Measurements from ENCODE around the gene DAZAP1. TPM values are rescaled to one million over a fixed set of nuclear protein-coding genes. Genes with fewer than 3 reads are reported as not detected.

Gene DAZAP1
- total and polyA plus RNA-seq, 3 experiments from 2014 or later: 7.7 to 253 (median 253) TPM

- Histone ChIP-seq H3K9me3 (ENCODE audit: low read length) (no peaks in the 10 kb centered on the region), H3K27ac (ENCODE audit: low read depth, low read length) (no peak overlapping the region), H3K27me3 (ENCODE audit: insufficient read depth, low read length, poor library complexity, severe bottlenecking) (no peaks in the 10 kb centered on the region), H3K4me1 (ENCODE audit: insufficient read depth, low read length) (peaks cover 10% of the 10 kb centered on the region), H3K36me3 (ENCODE audit: insufficient read depth, low read length) (peaks cover 52% of the 10 kb centered on the region), H3K4me3 (ENCODE audit: low read length) (no peak overlapping the region)
- no peak for DNase-seq
- Mint-ChIP-seq H3K4me1 (peaks cover 25 to 42% (median 32%) of the 10 kb centered on the region in 3 donors), H3K36me3 (peaks cover 8 to 79% (median 11%) of the 10 kb centered on the region in 3 donors), H3K4me3 (no peak overlapping the region), H3K27ac (peak overlapping the region in 3 of 8 donors; percentile 39 to 47 (median 43)), H3K27me3 (peaks cover 0 to 2% of the 10 kb centered on the region in 2 donors), H3K9me3 (no peaks in the 10 kb centered on the region)
- CTCF ChIA-PET: no interaction called here
- POLR2A ChIA-PET: interaction anchor here (0.6 kb wide), 2 partner anchors 9 to 12 kb away, joined by 3 read pairs; no protein-coding TSS in a partner anchor
Observed at GRCh38 chr19:1420590-1420989, 13.2 kb downstream of the DAZAP1 start.

- ChIA-PET CTCF (no interaction called here), POLR2A (interaction anchor here (0.6 to 0.9 kb wide), 2 partner anchors 13 to 437 kb away, joined by 3 read pairs; partner anchors contain the start of gene WDR18)
- H3K36me3 ChIP-seq (ENCODE audit: insufficient read depth, low read length): peaks cover 59% of the 10 kb centered on the region
- no peak overlapping the region for H3K27ac ChIP-seq (ENCODE audit: low read depth, low read length)
- H3K9me3 ChIP-seq (ENCODE audit: low read length): no peaks in the 10 kb centered on the region
- Mint-ChIP-seq H3K4me1 (peaks cover 17 to 34% (median 24%) of the 10 kb centered on the region in 3 donors), H3K4me3 (no peak overlapping the region), H3K27ac (peak overlapping the region in 1 of 8 donors; percentile 39), H3K36me3 (peaks cover 8 to 83% (median 11%) of the 10 kb centered on the region in 3 donors), H3K9me3 (no peaks in the 10 kb centered on the region), H3K27me3 (peaks cover 0 to 2% of the 10 kb centered on the region in 2 donors)
- H3K4me1 ChIP-seq (ENCODE audit: insufficient read depth, low read length): peaks cover 2% of the 10 kb centered on the region
- DNase-seq: no peak
- no peak overlapping the region for H3K4me3 ChIP-seq (ENCODE audit: low read length)
- H3K27me3 ChIP-seq (ENCODE audit: insufficient read depth, low read length, poor library complexity, severe bottlenecking): no peaks in the 10 kb centered on the region
Observed at GRCh38 chr19:1421218-1421957, 14.0 kb downstream of the DAZAP1 start.

DNA sequence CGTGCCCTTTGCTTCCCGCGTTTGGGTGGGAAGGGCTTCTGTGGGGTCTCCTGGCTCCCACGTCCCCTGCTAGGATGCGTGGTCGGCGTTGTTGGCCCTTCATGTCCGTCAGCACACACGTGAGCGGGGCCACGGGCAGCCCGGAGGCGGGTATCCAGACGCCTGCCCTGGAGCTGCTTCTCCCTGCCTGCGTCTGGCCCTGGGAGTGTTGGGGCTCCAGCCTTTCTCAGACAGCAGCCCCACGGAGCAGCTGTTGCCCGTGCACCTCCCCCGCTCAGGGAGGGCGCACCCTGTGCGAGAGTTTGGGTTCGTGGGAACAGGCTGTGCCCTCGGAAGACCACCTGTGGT, 14.5 kb downstream of the DAZAP1 start:
- Histone ChIP-seq H3K27ac (ENCODE audit: low read depth, low read length) (no peak overlapping the region), H3K4me1 (ENCODE audit: insufficient read depth, low read length) (no peaks in the 10 kb centered on the region), H3K4me3 (ENCODE audit: low read length) (no peak overlapping the region), H3K36me3 (ENCODE audit: insufficient read depth, low read length) (peaks cover 63% of the 10 kb centered on the region), H3K27me3 (ENCODE audit: insufficient read depth, low read length, poor library complexity, severe bottlenecking) (no peaks in the 10 kb centered on the region), H3K9me3 (ENCODE audit: low read length) (no peaks in the 10 kb centered on the region)
- ChIA-PET POLR2A (interaction anchor here (0.9 kb wide), 1 partner anchor 438 kb away, joined by 3 read pairs; the partner anchor contains the start of gene WDR18), CTCF (no interaction called here)
- H3K9me3 Mint-ChIP-seq: no peaks in the 10 kb centered on the region
- DNase-seq: no peak
- peaks cover 8 to 83% (median 11%) of the 10 kb centered on the region in 3 donors for H3K36me3 Mint-ChIP-seq
- no peak overlapping the region for H3K4me3 Mint-ChIP-seq
- no peak overlapping the region for H3K27ac Mint-ChIP-seq
- peaks cover 0 to 2% of the 10 kb centered on the region in 2 donors for H3K27me3 Mint-ChIP-seq
- H3K4me1 Mint-ChIP-seq: peaks cover 13 to 29% (median 18%) of the 10 kb centered on the region in 3 donors

DNA sequence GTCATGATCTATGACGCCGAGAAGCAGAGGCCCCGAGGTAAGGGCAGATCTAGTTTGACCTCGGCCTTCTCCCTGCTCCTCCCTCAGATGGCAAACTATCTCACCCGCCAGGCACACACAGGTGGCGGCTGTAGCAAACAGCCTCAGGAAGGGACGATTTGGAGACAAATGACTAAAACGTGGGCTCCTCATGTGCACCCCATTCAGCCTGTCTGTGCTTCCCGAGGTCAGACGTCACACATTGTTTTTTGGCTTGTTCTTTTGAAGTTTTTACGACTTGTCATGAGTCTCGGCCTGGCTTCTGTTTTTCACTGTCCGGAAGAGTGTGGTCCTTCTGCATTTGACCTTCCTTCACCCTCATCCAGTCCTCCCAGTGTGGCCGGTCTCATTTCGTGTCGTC, 15.0 kb downstream of the DAZAP1 start:
- Mint-ChIP-seq H3K4me3 (peak overlapping the region in 1 of 7 donors; percentile 72), H3K4me1 (peaks cover 8 to 25% (median 15%) of the 10 kb centered on the region in 3 donors), H3K27ac (no peak overlapping the region), H3K27me3 (peaks cover 0 to 2% of the 10 kb centered on the region in 2 donors), H3K9me3 (no peaks in the 10 kb centered on the region), H3K36me3 (peaks cover 8 to 83% (median 11%) of the 10 kb centered on the region in 3 donors)
- H3K27ac ChIP-seq (ENCODE audit: low read depth, low read length): no peak overlapping the region
- H3K4me3 ChIP-seq (ENCODE audit: low read length): no peak overlapping the region
- H3K36me3 ChIP-seq (ENCODE audit: insufficient read depth, low read length): peaks cover 62% of the 10 kb centered on the region
- H3K4me1 ChIP-seq (ENCODE audit: insufficient read depth, low read length): no peaks in the 10 kb centered on the region
- H3K27me3 ChIP-seq (ENCODE audit: insufficient read depth, low read length, poor library complexity, severe bottlenecking): no peaks in the 10 kb centered on the region
- H3K9me3 ChIP-seq (ENCODE audit: low read length): no peaks in the 10 kb centered on the region
- ChIA-PET POLR2A (no interaction called here), CTCF (no interaction called here)
- DNase-seq: no peak

DNA sequence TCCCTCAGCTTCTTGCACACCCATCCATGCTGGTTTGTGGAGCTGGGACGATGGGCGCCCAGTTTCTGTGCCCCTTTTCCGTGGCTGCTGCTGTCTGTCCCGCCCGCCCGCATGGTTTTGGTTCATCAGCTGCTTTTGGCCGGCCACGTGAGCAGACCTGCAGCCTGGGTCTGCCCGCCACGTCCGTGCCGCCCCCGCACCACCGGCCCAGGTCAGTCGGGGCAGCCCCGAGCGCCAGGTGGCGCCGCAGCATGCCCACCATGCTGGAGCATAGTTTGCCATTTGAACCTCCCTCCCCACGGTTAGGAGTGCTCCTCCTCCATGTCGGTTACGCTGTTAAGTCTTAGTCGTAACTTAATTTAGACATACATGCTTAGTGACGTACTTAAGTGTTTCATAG, 15.6 kb downstream of the DAZAP1 start:
- no peak overlapping the region for H3K27ac Mint-ChIP-seq

DNA sequence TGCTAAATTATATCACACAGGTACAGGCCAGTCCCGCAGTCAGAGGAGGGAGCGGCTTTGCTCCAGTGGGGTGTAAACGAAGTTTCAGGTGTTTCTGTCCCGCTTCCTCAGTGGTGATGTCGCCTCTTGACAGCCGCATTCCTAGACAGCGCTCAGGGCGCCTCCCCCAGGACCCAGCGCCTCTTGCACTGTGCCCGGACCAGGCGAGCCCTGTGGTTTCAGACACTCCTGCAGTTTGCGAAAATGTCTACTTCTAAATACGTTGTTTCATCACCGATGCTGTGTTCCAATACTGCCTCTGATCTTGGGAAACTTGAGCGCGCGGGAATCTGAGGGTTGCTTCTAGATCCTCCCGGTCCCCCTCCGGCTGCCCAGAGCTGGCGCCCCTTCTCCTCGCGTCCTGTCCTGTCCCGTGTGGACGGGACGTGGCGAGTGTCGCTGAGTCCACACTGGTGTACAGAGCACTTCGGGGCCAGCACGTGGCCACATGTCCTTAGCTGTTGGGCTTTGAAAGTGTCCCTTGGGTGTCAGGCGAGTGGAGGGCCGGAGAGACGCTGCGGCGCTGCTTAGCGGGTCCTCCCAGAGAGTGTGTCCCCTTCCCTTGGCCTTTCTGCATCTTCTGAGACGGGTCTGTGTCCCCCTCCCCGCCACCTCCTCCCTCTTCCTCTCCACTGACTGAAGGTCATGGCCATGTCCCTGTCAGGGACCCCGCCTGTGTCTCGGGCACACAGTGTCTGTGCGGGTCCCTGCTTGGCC, 16.2 kb downstream of the DAZAP1 start:
- POLR2A ChIA-PET: no interaction called here
- H3K4me1 Mint-ChIP-seq: peaks cover 3 to 12% (median 6%) of the 10 kb centered on the region in 3 donors
- peaks cover 8 to 81% (median 10%) of the 10 kb centered on the region in 3 donors for H3K36me3 Mint-ChIP-seq
- CTCF ChIA-PET: no interaction called here
- Histone ChIP-seq H3K27ac (ENCODE audit: low read depth, low read length) (no peak overlapping the region), H3K9me3 (ENCODE audit: low read length) (no peaks in the 10 kb centered on the region), H3K4me1 (ENCODE audit: insufficient read depth, low read length) (no peaks in the 10 kb centered on the region), H3K4me3 (ENCODE audit: low read length) (no peak overlapping the region), H3K36me3 (ENCODE audit: insufficient read depth, low read length) (peaks cover 52% of the 10 kb centered on the region), H3K27me3 (ENCODE audit: insufficient read depth, low read length, poor library complexity, severe bottlenecking) (no peaks in the 10 kb centered on the region)
- no peaks in the 10 kb centered on the region for H3K9me3 Mint-ChIP-seq
- peaks cover 0 to 2% of the 10 kb centered on the region in 2 donors for H3K27me3 Mint-ChIP-seq
- H3K4me3 Mint-ChIP-seq: no peak overlapping the region
- H3K27ac Mint-ChIP-seq: no peak overlapping the region
- no peak for DNase-seq

More for the DNA sequence above, 15.6 kb downstream of the DAZAP1 start:
- H3K9me3 Mint-ChIP-seq: no peaks in the 10 kb centered on the region
- H3K9me3 ChIP-seq (ENCODE audit: low read length): no peaks in the 10 kb centered on the region
- POLR2A ChIA-PET: no interaction called here
- CTCF ChIA-PET: no interaction called here
- no peak for DNase-seq
- peaks cover 58% of the 10 kb centered on the region for H3K36me3 ChIP-seq (ENCODE audit: insufficient read depth, low read length)
- no peaks in the 10 kb centered on the region for H3K4me1 ChIP-seq (ENCODE audit: insufficient read depth, low read length)
- peaks cover 5 to 19% (median 9%) of the 10 kb centered on the region in 3 donors for H3K4me1 Mint-ChIP-seq
- no peaks in the 10 kb centered on the region for H3K27me3 ChIP-seq (ENCODE audit: insufficient read depth, low read length, poor library complexity, severe bottlenecking)
- H3K4me3 ChIP-seq (ENCODE audit: low read length): no peak overlapping the region
- H3K4me3 Mint-ChIP-seq: no peak overlapping the region
- H3K36me3 Mint-ChIP-seq: peaks cover 8 to 83% (median 10%) of the 10 kb centered on the region in 3 donors
- no peak overlapping the region for H3K27ac ChIP-seq (ENCODE audit: low read depth, low read length)
- peaks cover 0 to 2% of the 10 kb centered on the region in 2 donors for H3K27me3 Mint-ChIP-seq

DNA sequence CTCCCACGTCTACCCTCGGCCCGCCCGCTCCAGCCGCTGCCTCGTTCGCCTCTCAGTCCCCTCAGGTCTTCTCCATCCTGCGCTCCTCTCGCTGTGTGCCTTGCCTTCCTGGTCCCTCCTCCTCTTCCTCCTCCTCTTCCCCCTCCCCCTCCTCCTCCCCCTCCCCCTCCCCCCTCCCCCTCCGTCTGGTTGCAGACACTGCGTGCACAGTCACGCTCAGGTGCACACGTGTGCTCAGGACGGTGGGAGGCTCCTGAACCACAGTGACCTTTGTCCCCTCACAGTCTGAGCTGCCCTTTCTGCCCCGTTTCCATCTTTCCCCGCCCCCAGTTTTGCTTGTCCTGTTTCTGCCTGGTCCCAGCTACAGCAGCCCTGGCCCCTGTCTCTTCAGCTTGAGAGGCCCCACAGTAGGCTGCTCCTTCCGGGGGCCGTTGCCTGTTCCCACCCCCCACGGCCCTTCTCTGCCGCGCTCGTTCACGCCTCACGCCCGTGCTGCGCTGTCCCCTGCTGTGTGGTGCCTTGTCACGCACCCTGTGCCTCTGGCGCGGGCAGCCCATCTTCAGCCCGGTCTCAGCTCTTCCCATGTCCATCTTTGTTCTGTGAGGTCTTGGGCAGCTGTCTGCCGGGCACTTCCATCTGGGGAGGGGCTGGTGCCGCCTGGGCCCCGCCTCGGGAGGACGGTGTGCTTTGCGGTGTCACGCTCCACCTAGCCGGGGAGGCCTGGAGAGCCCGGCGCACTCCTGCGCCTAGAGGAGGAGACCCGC, 17.0 kb downstream of the DAZAP1 start:
- Histone ChIP-seq H3K4me3 (ENCODE audit: low read length) (no peak overlapping the region), H3K27me3 (ENCODE audit: insufficient read depth, low read length, poor library complexity, severe bottlenecking) (no peaks in the 10 kb centered on the region), H3K4me1 (ENCODE audit: insufficient read depth, low read length) (no peaks in the 10 kb centered on the region), H3K9me3 (ENCODE audit: low read length) (no peaks in the 10 kb centered on the region), H3K27ac (ENCODE audit: low read depth, low read length) (no peak overlapping the region), H3K36me3 (ENCODE audit: insufficient read depth, low read length) (peaks cover 47% of the 10 kb centered on the region)
- Mint-ChIP-seq H3K27me3 (peaks cover 0 to 2% of the 10 kb centered on the region in 2 donors), H3K4me3 (no peak overlapping the region), H3K4me1 (peaks cover under 1 to 7% (median 6%) of the 10 kb centered on the region in 3 donors), H3K36me3 (peaks cover 7 to 73% (median 10%) of the 10 kb centered on the region in 3 donors), H3K27ac (no peak overlapping the region), H3K9me3 (no peaks in the 10 kb centered on the region)
- CTCF ChIA-PET: no interaction called here
- DNase-seq: no peak
- POLR2A ChIA-PET: no interaction called here
